DOHH2 (cell line): ENCODE data around the gene VSTM2L.

Experiments
- H3F3A ChIP-seq: fragments of 200-600 bp; sonication (generic), shearing (Covaris generic); 2 replicates; pipeline ENCODE4 v1.6.0; 2016; ENCODE audit warnings: antibody characterized with exemption, mild to moderate bottlenecking; ENCODE audit not compliant: control insufficient read depth, insufficient read depth
- H3K27ac ChIP-seq: fragments of 200-600 bp; sonication (generic); 2 replicates; pipeline ENCODE4 v1.5.1; 2014; ENCODE audit warnings: low read depth, mild to moderate bottlenecking, low read length, moderate library complexity
- H3K27me3 ChIP-seq: fragments of 200-600 bp; sonication (generic); 2 replicates; pipeline ENCODE4 v1.6.1; 2014; ENCODE audit warnings: mild to moderate bottlenecking, low read length, mixed read lengths; ENCODE audit not compliant: control insufficient read depth
- H3K36me3 ChIP-seq: fragments of 200-600 bp; sonication (generic); 2 replicates; pipeline ENCODE4 v1.6.1; 2014; ENCODE audit warnings: mild to moderate bottlenecking, low read length, moderate library complexity, mixed read lengths; ENCODE audit not compliant: control insufficient read depth
- H3K4me1 ChIP-seq: fragments of 200-600 bp; sonication (generic); 2 replicates; pipeline ENCODE4 v1.6.1; 2014; ENCODE audit warnings: mild to moderate bottlenecking, low read length, mixed read lengths; ENCODE audit not compliant: control insufficient read depth
- H3K4me2 ChIP-seq: fragments of 200-600 bp; sonication (generic); 2 replicates; pipeline ENCODE4 v1.6.0; 2014; ENCODE audit warnings: mild to moderate bottlenecking, low read length, moderate library complexity
- H3K4me3 ChIP-seq: fragments of 200-600 bp; sonication (generic); 2 replicates; pipeline ENCODE4 v1.5.1; 2014; ENCODE audit warnings: mild to moderate bottlenecking, low read length, mixed read lengths
- H3K79me2 ChIP-seq: fragments of 200-600 bp; sonication (generic); 2 replicates; pipeline ENCODE4 v1.6.1; 2014; ENCODE audit warnings: mild to moderate bottlenecking, low read length, mixed read lengths; ENCODE audit not compliant: control insufficient read depth
- H3K9me2 ChIP-seq: fragments of 200-600 bp; sonication (generic); replicated peaks from 2 replicates; pipeline ENCODE4 v1.6.1; 2014; ENCODE audit warnings: mild to moderate bottlenecking, low read length, mixed read lengths; ENCODE audit not compliant: control insufficient read depth
- H3K9me3 ChIP-seq: fragments of 200-600 bp; sonication (generic); 2 replicates; pipeline ENCODE4 v1.6.1; 2014; ENCODE audit warnings: antibody characterized with exemption, low read length, mixed read lengths; ENCODE audit not compliant: control insufficient read depth, insufficient read depth
- H4K20me1 ChIP-seq: fragments of 200-600 bp; sonication (generic); 2 replicates; pipeline ENCODE4 v1.6.0; 2014; ENCODE audit warnings: low read depth, mild to moderate bottlenecking, antibody characterized with exemption, low read length, moderate library complexity; ENCODE audit not compliant: control insufficient read depth, insufficient read depth
- CTCF ChIP-seq: fragments of 200-600 bp; sonication (generic); IDR thresholded peaks from one replicate; pipeline ENCODE4 v1.5.1; 2014; ENCODE audit warnings: antibody characterized with exemption, mild to moderate bottlenecking, low read depth, low read length; ENCODE audit not compliant: poor library complexity, severe bottlenecking
- EZH2phosphoT487 ChIP-seq: fragments of 200-600 bp; sonication (generic); IDR thresholded peaks from 2 replicates; pipeline ENCODE4 v1.6.1; 2017; ENCODE audit warnings: borderline replicate concordance, mild to moderate bottlenecking, antibody characterized with exemption, low read length, moderate library complexity, mixed read lengths

The VSTM2L gene

GRCh38 chr20:37933786-37934633, 31.1 kb downstream of the VSTM2L start:
- Histone ChIP-seq H3K27me3 (peaks cover 3% of the 10 kb centered on the region; the same call in 1 of the 2 replicates), H4K20me1 (no peaks in the 10 kb centered on the region)
- TF ChIP-seq EZH2phosphoT487 (no peak), CTCF (no peak)

GRCh38 chr20:37934634-37935375, 31.9 kb downstream of the VSTM2L start:
- Histone ChIP-seq H3K9me2 (no peaks in the 10 kb centered on the region), H3K9me3 (no peaks in the 10 kb centered on the region), H3K4me1 (no peaks in the 10 kb centered on the region), H3K79me2 (no peaks in the 10 kb centered on the region), H3K4me3 (no peak overlapping the region), H3F3A (no peaks in the 10 kb centered on the region), H4K20me1 (no peaks in the 10 kb centered on the region), H3K27me3 (0 out of 2 replicates have a peak, but pooled peaks cover 3% of the 10 kb centered on the region), H3K27ac (no peak overlapping the region), H3K36me3 (no peaks in the 10 kb centered on the region), H3K4me2 (no peak overlapping the region)
- TF ChIP-seq CTCF (no peak), EZH2phosphoT487 (no peak)

More at GRCh38 chr20:37933786-37934633, 31.1 kb downstream of the VSTM2L start:
- Histone ChIP-seq H3K9me3 (no peaks in the 10 kb centered on the region), H3K27ac (no peak overlapping the region), H3K4me2 (no peak overlapping the region), H3K9me2 (no peaks in the 10 kb centered on the region), H3K4me3 (no peak overlapping the region), H3K4me1 (no peaks in the 10 kb centered on the region), H3F3A (no peaks in the 10 kb centered on the region), H3K79me2 (no peaks in the 10 kb centered on the region), H3K36me3 (no peaks in the 10 kb centered on the region)

GRCh38 chr20:37935435-37935834, 32.5 kb downstream of the VSTM2L start:
- H3K9me2 ChIP-seq = no peaks in the 10 kb centered on the region
- no peak overlapping the region for H3K4me3 ChIP-seq
- H3K79me2 ChIP-seq = no peaks in the 10 kb centered on the region
- 0 out of 2 replicates have a peak, but pooled peaks cover 3% of the 10 kb centered on the region for H3K27me3 ChIP-seq
- no peaks in the 10 kb centered on the region for H3K4me1 ChIP-seq
- H3K9me3 ChIP-seq = no peaks in the 10 kb centered on the region
- no peaks in the 10 kb centered on the region for H4K20me1 ChIP-seq
- H3K27ac ChIP-seq = no peak overlapping the region
- TF ChIP-seq EZH2phosphoT487 (no peak), CTCF (no peak)
- no peaks in the 10 kb centered on the region for H3F3A ChIP-seq
- no peaks in the 10 kb centered on the region for H3K36me3 ChIP-seq
- H3K4me2 ChIP-seq = no peak overlapping the region
